Hepatocyte (in vitro differentiated cells): ENCODE results near the gene USP6NL. TPM values are rescaled to one million over a fixed set of nuclear protein-coding genes. Genes with fewer than 3 reads are reported as not detected.

ENCODE experiments used
- DNase-seq: peaks from one replicate; pipeline ENCODE4 v3.0.0-alpha.2; 2016; ENCODE audit warnings: low spot score
- H2AFZ ChIP-seq: fragments of 200-600 bp; sonication (generic); 2 replicates; pipeline ENCODE4 v1.6.0; 2016; ENCODE audit warnings: antibody characterized with exemption, mild to moderate bottlenecking
- H3K27ac ChIP-seq: fragments of 200-600 bp; sonication (generic); 2 replicates; pipeline ENCODE4 v1.5.1; 2016; ENCODE audit warnings: mild to moderate bottlenecking
- H3K27me3 ChIP-seq: fragments of 200-600 bp; sonication (generic); 2 replicates; pipeline ENCODE4 v1.6.1; 2016
- H3K36me3 ChIP-seq: fragments of 200-600 bp; sonication (generic); replicated peaks from 2 replicates; pipeline ENCODE4 v1.5.1; 2016; ENCODE audit warnings: low read depth; ENCODE audit not compliant: insufficient read depth
- H3K4me1 ChIP-seq: fragments of 200-600 bp; sonication (generic); 2 replicates; pipeline ENCODE4 v1.5.1; 2016; ENCODE audit warnings: mild to moderate bottlenecking, moderate library complexity; ENCODE audit not compliant: insufficient read depth
- H3K4me2 ChIP-seq: fragments of 200-600 bp; sonication (generic); 2 replicates; pipeline ENCODE4 v1.6.0; 2016
- H3K4me3 ChIP-seq: fragments of 200-600 bp; sonication (generic); 2 replicates; pipeline ENCODE4 v1.5.1; 2016; ENCODE audit warnings: mild to moderate bottlenecking
- H3K79me2 ChIP-seq: fragments of 200-600 bp; sonication (generic); 2 replicates; pipeline ENCODE4 v1.6.0; 2017; ENCODE audit warnings: mild to moderate bottlenecking
- H3K9me2 ChIP-seq: fragments of 200-600 bp; sonication (generic); replicated peaks from 2 replicates; pipeline ENCODE4 v1.6.0; 2017; ENCODE audit warnings: mild to moderate bottlenecking; ENCODE audit not compliant: insufficient read depth
- H3K9me3 ChIP-seq: fragments of 200-600 bp; sonication (generic); 2 replicates; pipeline ENCODE4 v1.5.1; 2016; ENCODE audit warnings: low read depth, mild to moderate bottlenecking
- H4K20me1 ChIP-seq: fragments of 200-600 bp; sonication (generic); 2 replicates; pipeline ENCODE4 v1.6.0; 2016; ENCODE audit warnings: mild to moderate bottlenecking; ENCODE audit not compliant: insufficient read depth, poor library complexity, severe bottlenecking
- CTCF ChIP-seq: fragments of 200-600 bp; sonication (generic); IDR thresholded peaks from 2 replicates; pipeline ENCODE4 v1.5.1; 2016; ENCODE audit warnings: antibody characterized with exemption, mild to moderate bottlenecking; ENCODE audit not compliant: poor library complexity
- EZH2 ChIP-seq: fragments of 200-600 bp; sonication (generic); IDR thresholded peaks from 2 replicates; pipeline ENCODE4 v1.6.1; 2016; ENCODE audit warnings: antibody characterized with exemption, mild to moderate bottlenecking, borderline replicate concordance
- EZH2phosphoT487 ChIP-seq: fragments of 200-600 bp; sonication (generic); IDR thresholded peaks from one replicate; pipeline ENCODE4 v1.6.1; 2018; ENCODE audit warnings: antibody characterized with exemption, mild to moderate bottlenecking, low read depth, moderate library complexity; ENCODE audit not compliant: unreplicated experiment, severe bottlenecking
- WGBS: methylation state at CpG from one replicate; pipeline ENCODE4 v1.1.6; 2016; ENCODE audit warnings: low lambda C conversion rate; ENCODE audit errors: missing lambda C conversion rate; 5-methylcytosine and 5-hydroxymethylcytosine counted together
- polyA plus RNA-seq: library from polyadenylated mRNA; unstranded; fragments of >200 nt; fragmentation: Nextera tagmentation; extraction: Ambion mirVana; gene quantifications from 2 replicates; pipeline ENCODE4 v1.2.1, GENCODE V29; 2016
- total RNA-seq: library from RNA; depleted of rRNA; stranded (reverse); fragments of >200 nt; gene quantifications from 2 replicates; pipeline ENCODE4 v1.2.3, GENCODE V29; 2014

The USP6NL gene
- total and polyA plus RNA-seq, 2 experiments from 2014 or later, result 14.9 to 20.8 TPM

GRCh38 chr10:11409357-11409756 is 202.1 kb downstream of the USP6NL start:
- H3K36me3 ChIP-seq, result no peaks in the 10 kb centered on the region
- H2AFZ ChIP-seq, result no peak overlapping the region
- no peak overlapping the region for H3K4me2 ChIP-seq
- WGBS, result 68% methylated on average over 11 of the region's 11 CpGs
- no peaks in the 10 kb centered on the region for H3K27me3 ChIP-seq
- H3K79me2 ChIP-seq, result no peaks in the 10 kb centered on the region
- H4K20me1 ChIP-seq, result no peaks in the 10 kb centered on the region
- TF ChIP-seq EZH2phosphoT487 (no peak), EZH2 (no peak), CTCF (no peak)
- no peak for DNase-seq
- H3K9me3 ChIP-seq, result no peaks in the 10 kb centered on the region
- no peaks in the 10 kb centered on the region for H3K4me1 ChIP-seq
- no peak overlapping the region for H3K27ac ChIP-seq
- H3K9me2 ChIP-seq, result no peaks in the 10 kb centered on the region
- H3K4me3 ChIP-seq, result no peak overlapping the region

- no peak overlapping the region for H3K27ac ChIP-seq
- H3K27me3 ChIP-seq, result no peaks in the 10 kb centered on the region
- DNase-seq, result no peak
- no peak overlapping the region for H2AFZ ChIP-seq
- no peak overlapping the region for H3K4me3 ChIP-seq
- no peak for TF ChIP-seq CTCF
- no peaks in the 10 kb centered on the region for H4K20me1 ChIP-seq
- no peaks in the 10 kb centered on the region for H3K9me3 ChIP-seq
- no peaks in the 10 kb centered on the region for H3K9me2 ChIP-seq
- no peaks in the 10 kb centered on the region for H3K79me2 ChIP-seq
- no peak overlapping the region for H3K4me2 ChIP-seq
- no peaks in the 10 kb centered on the region for H3K36me3 ChIP-seq
- 84% methylated on average over 2 of the region's 2 CpGs for WGBS
- no peaks in the 10 kb centered on the region for H3K4me1 ChIP-seq
Observed at GRCh38 chr10:11407939-11408338, 203.5 kb downstream of the USP6NL start.

GRCh38 chr10:11406746-11407145 is 204.7 kb downstream of the USP6NL start:
- DNase-seq, result no peak
- Histone ChIP-seq H3K27me3 (no peaks in the 10 kb centered on the region), H2AFZ (no peak overlapping the region), H3K27ac (no peak overlapping the region), H3K9me2 (no peaks in the 10 kb centered on the region), H3K4me3 (no peak overlapping the region), H3K9me3 (no peaks in the 10 kb centered on the region), H3K36me3 (no peaks in the 10 kb centered on the region), H3K4me1 (no peaks in the 10 kb centered on the region), H4K20me1 (no peaks in the 10 kb centered on the region), H3K4me2 (no peak overlapping the region), H3K79me2 (no peaks in the 10 kb centered on the region)
- TF ChIP-seq EZH2phosphoT487 (no peak), CTCF (no peak), EZH2 (no peak)
- WGBS, result 83% methylated on average over 5 of the region's 5 CpGs

- Histone ChIP-seq H3K27me3 (no peaks in the 10 kb centered on the region), H3K4me1 (no peaks in the 10 kb centered on the region), H3K4me2 (no peak overlapping the region), H3K79me2 (no peaks in the 10 kb centered on the region), H3K9me3 (no peaks in the 10 kb centered on the region), H3K9me2 (no peaks in the 10 kb centered on the region), H4K20me1 (no peaks in the 10 kb centered on the region), H3K4me3 (no peak overlapping the region), H3K27ac (no peak overlapping the region), H2AFZ (no peak overlapping the region), H3K36me3 (no peaks in the 10 kb centered on the region)
- TF ChIP-seq CTCF (no peak), EZH2phosphoT487 (no peak), EZH2 (no peak)
- no peak for DNase-seq
- 85% methylated on average over 13 of the region's 13 CpGs for WGBS
Observed at GRCh38 chr10:11404901-11405300, 206.5 kb downstream of the USP6NL start.
